Right lobe of liver (tissue), 6 donors: Measurements from ENCODE around the gene CACNA1E. TPM values are rescaled to one million over a fixed set of nuclear protein-coding genes. Genes with fewer than 3 reads are reported as not detected.
"Not testable (repeated sequence)": the region's sequence is repeated elsewhere in the genome, so short reads cannot be mapped to it uniquely, and the experiment has no call there.

Experiments used
- ATAC-seq, 4 donors: fragments of 200-7000 bp; cut with Tn5 transposase; one replicate each; pipeline ENCODE4 v1.9.1; 2020; ENCODE audit warnings: mild to moderate bottlenecking in 4 of 4, moderate library complexity in 4 of 4
- DNase-seq, 3 donors: peaks; one replicate each; pipeline ENCODE4 v3.0.0-alpha.2; 2020
- H3K27ac ChIP-seq, 3 donors: fragments of 200-600 bp; one replicate each; pipeline ENCODE4 v1.8.0; 2022
- H3K27me3 ChIP-seq, 2 donors: fragments of 200-600 bp; one replicate each; pipeline ENCODE4 v1.8.0; 2022
- H3K36me3 ChIP-seq, 4 donors: fragments of 200-600 bp; sonication (generic) in 1 of 4; one replicate each; pipeline versions ENCODE4 v1.5.1 to v1.8.0; 2017 to 2022; ENCODE audit warnings: control low read depth in 1 of 4
- H3K4me1 ChIP-seq, 4 donors: fragments of 200-600 bp; sonication (generic) in 1 of 4; one replicate each; pipeline versions ENCODE4 v1.5.1 to v1.8.0; 2017 to 2022; ENCODE audit warnings: control low read depth in 1 of 4
- H3K4me3 ChIP-seq, 3 donors: fragments of 200-600 bp; one replicate each; pipeline ENCODE4 v1.8.0; 2022
- H3K9me3 ChIP-seq, 4 donors: fragments of 200-600 bp; sonication (generic) in 1 of 4; one replicate each; pipeline versions ENCODE4 v1.5.1 to v1.8.0; 2017 to 2022; ENCODE audit warnings: control low read depth in 1 of 4
- CTCF ChIP-seq, 4 donors: fragments of 200-600 bp in 3 of 4; fragments of 450-650 bp in 1 of 4; IDR thresholded peaks; one replicate each; pipeline versions ENCODE4 v1.5.1 to v1.8.0; 2016 to 2022; ENCODE audit warnings: antibody characterized with exemption in 4 of 4, mild to moderate bottlenecking in 2 of 4
- POLR2A ChIP-seq: fragments of 450-650 bp; IDR thresholded peaks from one replicate; pipeline ENCODE4 v1.6.1; 2017; ENCODE audit warnings: antibody characterized with exemption, mild to moderate bottlenecking
- WGBS: methylation state at CpG from one replicate; pipeline ENCODE4 v1.1.6; 2018; ENCODE audit warnings: low coverage, low lambda C conversion rate; ENCODE audit not compliant: insufficient coverage; ENCODE audit errors: missing lambda C conversion rate; 5-methylcytosine and 5-hydroxymethylcytosine counted together
- intact Hi-C, 2 donors: fragments of 100-400 bp; cut with DNase I; formaldehyde crosslinking; loops; one replicate each; pipeline versions ENCODE4 v1.11.2 to v1.14.1; 2022
- total RNA-seq, 6 experiments: library from RNA; depleted of rRNA in 2 of 6; stranded (reverse); fragments of >200 nt in 2 of 6; fragmentation: NEBNext Ultra II Directional in 3 of 6; extraction: Animal tissue kit (Norgen Biotek cat#: 25700) in 3 of 6; gene quantifications; one replicate each; pipeline versions ENCODE4 v1.1.0 to v1.2.4, GENCODE V29; 2016 to 2023
- donor health status: DM: no; HTN: yes; CAD: no.
- donor health status: DM: no; HTN: no; CAD: no.
- donor health status: DM: no; HTN: no; CAD: no.
- donor health status: DM: no; HTN: yes; CAD: no.
- donor health status: DM: no; HTN: yes; CAD: no.

The CACNA1E gene
- total RNA-seq, 6 experiments from 2014 or later: 0.05 to 0.09 (median 0.06) TPM; not detected in 2

DNA sequence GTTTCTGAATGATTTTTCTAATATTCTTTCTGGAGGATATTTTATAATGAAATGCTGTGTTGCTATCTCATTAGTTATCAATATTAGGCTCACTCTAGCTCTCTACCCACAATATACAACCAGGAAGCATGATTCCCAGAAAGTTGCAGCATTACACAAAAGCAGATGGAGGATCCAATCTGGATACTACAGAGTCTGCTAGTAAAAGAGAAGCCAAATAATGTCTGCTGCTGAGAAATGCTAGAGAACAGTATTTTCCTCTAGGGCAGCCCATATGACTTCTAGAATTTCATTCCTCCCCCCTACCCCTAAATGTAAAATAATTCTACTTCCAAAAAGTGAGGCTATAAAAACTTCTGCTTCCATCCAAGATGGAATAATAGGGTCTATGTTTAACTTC lies 338.4 kb downstream of the CACNA1E start:
- Histone ChIP-seq H3K4me1 (no peaks in the 10 kb centered on the region), H3K4me3 (no peak overlapping the region), H3K9me3 (no peaks in the 10 kb centered on the region), H3K27me3 (no peaks in the 10 kb centered on the region), H3K36me3 (no peaks in the 10 kb centered on the region), H3K27ac (no peak overlapping the region)
- TF ChIP-seq CTCF (IDR thresholded peaks at IDR 0.05) (no peak), POLR2A (no peak)
- intact Hi-C loops: no loop called here
- no peak for DNase-seq
- ATAC-seq: no peak

DNA sequence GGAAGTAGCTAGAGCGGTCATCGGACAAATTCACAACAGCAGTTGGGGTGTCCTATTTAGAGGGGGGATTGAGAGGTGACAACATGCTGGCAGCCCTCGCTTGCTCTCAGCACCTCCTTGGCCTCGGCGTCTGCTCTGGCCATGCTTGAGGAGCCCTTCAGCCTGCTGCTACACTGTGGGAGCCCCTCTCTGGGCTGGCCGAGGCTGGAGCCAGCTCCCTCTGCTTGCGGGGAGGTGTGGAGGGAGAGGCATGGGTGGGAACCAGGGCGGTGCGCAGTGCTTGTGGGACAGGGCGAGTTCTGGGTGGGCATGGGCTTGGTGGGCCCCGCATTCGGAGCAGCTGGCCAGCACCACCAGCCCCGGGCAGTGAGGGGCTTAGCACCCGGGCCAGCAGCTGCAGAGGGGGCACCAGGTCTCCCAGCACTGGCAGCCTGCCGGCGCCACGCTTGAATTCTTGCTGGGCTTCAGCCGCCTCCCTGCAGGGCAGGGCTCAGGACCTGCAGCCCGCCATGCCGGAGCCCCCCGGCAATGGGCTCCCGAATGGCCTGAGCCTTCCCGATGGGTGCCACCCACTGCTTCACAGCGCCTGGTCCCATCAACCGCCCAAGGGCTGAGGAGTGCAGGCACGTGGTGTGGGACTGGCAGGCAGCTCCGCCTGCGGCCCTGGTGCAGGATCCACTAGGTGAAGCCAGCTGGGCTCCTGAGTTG lies 349.0 kb downstream of the CACNA1E start:
- WGBS: 86% methylated on average over 4 of the region's 28 CpGs
- H3K27me3 ChIP-seq, H3K36me3 ChIP-seq, intact Hi-C loops, H3K4me1 ChIP-seq, H3K27ac ChIP-seq, ATAC-seq, DNase-seq, H3K4me3 ChIP-seq, H3K9me3 ChIP-seq: not testable (repeated sequence)

GRCh38 chr1:181846001-181846645 lies 362.8 kb downstream of the CACNA1E start:
- WGBS: 67% methylated on average over 4 of the region's 5 CpGs
- no peak for DNase-seq
- ATAC-seq: no peak
- H3K36me3 ChIP-seq: no peaks in the 10 kb centered on the region
- no peak overlapping the region for H3K4me3 ChIP-seq
- no peaks in the 10 kb centered on the region for H3K9me3 ChIP-seq
- TF ChIP-seq POLR2A (no peak), CTCF (IDR thresholded peaks at IDR 0.05) (no peak)
- H3K27ac ChIP-seq: no peak overlapping the region
- peaks cover 0 to 4% of the 10 kb centered on the region in 2 donors for H3K27me3 ChIP-seq
- intact Hi-C loops: no loop called here
- no peaks in the 10 kb centered on the region for H3K4me1 ChIP-seq

- H3K27me3 ChIP-seq: peaks cover 0 to 4% of the 10 kb centered on the region in 2 donors
- TF ChIP-seq POLR2A (no peak), CTCF (IDR thresholded peaks at IDR 0.05) (no peak)
- DNase-seq: no peak
- intact Hi-C loops: no loop called here
- ATAC-seq: no peak
- H3K4me1 ChIP-seq: no peaks in the 10 kb centered on the region
- H3K36me3 ChIP-seq: no peaks in the 10 kb centered on the region
- no peak overlapping the region for H3K27ac ChIP-seq
- no peak overlapping the region for H3K4me3 ChIP-seq
- no peaks in the 10 kb centered on the region for H3K9me3 ChIP-seq
Observed at GRCh38 chr1:181846681-181847080, 363.4 kb downstream of the CACNA1E start.

DNA sequence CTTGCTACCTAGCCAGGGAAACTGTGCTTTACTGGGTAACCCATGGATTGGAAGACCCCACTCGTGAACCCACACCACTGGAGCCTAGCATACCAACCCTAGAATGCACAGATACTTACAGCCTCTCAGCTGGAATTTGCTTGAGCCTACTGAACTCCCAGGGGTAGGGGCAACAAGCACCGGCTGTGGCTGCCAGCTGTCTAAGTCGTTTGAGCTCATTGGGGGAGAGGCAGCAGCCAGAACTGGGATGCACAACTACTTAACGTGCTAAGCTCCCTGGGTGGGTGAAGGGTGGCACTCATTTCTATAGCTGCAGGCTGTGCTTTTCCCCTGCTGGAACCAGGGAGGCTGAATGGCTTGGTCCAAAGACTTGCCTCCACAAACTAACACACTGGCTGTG lies 365.8 kb downstream of the CACNA1E start:
- Histone ChIP-seq H3K4me3 (no peak overlapping the region), H3K4me1 (no peaks in the 10 kb centered on the region), H3K27me3 (no peaks in the 10 kb centered on the region), H3K9me3 (no peaks in the 10 kb centered on the region), H3K36me3 (no peaks in the 10 kb centered on the region), H3K27ac (no peak overlapping the region)
- WGBS: 14% methylated on average over 1 of the region's 4 CpGs
- intact Hi-C loops: no loop called here
- TF ChIP-seq POLR2A (no peak), CTCF (IDR thresholded peaks at IDR 0.05) (no peak)
- no peak for ATAC-seq
- no peak for DNase-seq

- ATAC-seq, H3K36me3 ChIP-seq, intact Hi-C loops, H3K27ac ChIP-seq, H3K4me3 ChIP-seq, H3K27me3 ChIP-seq, H3K9me3 ChIP-seq, H3K4me1 ChIP-seq, DNase-seq: not testable (repeated sequence)
- 48% methylated on average over 2 of the region's 2 CpGs for WGBS
Observed at GRCh38 chr1:181854212-181854611, 370.9 kb downstream of the CACNA1E start.
